ENCODE data around the gene MT1A.

Gene MT1A

DNA sequence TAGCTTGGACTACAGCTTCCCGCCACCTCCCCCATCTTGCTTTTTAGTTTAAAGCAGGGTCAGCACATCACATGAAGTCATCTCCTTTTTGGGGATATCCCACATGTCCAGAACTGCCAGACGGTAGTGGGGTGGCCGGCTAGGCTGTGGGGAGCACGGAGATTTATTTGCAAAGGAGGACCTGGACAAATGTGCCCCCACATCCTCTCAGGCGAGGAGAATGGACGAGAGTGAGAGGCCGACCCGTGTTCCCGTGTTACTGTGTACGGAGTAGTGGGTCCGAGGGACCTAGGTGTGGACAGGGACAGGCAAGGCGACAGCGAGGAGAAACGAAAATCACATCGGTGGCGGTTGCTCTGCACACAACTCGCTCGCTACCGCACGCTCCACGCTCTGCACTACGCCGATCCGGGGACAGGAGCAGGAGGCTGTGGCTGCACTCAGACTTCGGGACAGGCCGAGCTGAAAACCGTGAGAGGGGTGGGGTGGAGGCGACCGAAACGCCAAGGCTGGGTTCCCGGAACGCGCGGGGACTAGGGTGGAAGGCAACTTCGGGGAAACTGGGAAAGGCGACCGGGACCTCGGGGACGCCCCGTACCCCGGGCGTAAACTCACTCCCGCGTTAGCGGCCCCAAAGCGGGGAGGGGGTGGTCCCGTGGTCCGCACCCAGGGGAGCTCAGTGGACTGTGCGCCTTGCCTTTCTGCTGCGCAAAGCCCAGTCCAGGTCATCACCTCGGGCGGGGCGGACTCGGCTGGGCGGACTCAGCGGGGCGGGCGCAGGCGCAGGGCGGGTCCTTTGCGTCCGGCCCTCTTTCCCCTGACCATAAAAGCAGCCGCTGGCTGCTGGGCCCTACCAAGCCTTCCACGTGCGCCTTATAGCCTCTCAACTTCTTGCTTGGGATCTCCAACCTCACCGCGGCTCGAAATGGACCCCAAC, at the start of gene MT1A:
Gene MT1A, plus strand, starts transcription at position 853 of the 937 bp plus-strand sequence. Its CDS starts 73 bp downstream, at position 926.
- no peak for DNase-seq (ENCODE audit: low spot score)

- no peak for DNase-seq (ENCODE audit: low spot score)
Measured at GRCh38 chr16:56588781-56589140, 49.7 kb upstream of the MT1A start.

GRCh38 chr16:56589141-56590039, 49.1 kb upstream of the MT1A start, which contains the start of gene MT3:
Gene MT3 (plus strand): TSS chr16:56589528. CDS start chr16:56589591, 63 bp downstream.
- no peak for DNase-seq (ENCODE audit: low spot score)

GRCh38 chr16:56591377-56592060, 46.9 kb upstream of the MT1A start:
- no peak for DNase-seq (ENCODE audit: low spot score)

GRCh38 chr16:56593573-56594291, 44.7 kb upstream of the MT1A start:
- DNase-seq (ENCODE audit: low spot score), result no peak

DNA sequence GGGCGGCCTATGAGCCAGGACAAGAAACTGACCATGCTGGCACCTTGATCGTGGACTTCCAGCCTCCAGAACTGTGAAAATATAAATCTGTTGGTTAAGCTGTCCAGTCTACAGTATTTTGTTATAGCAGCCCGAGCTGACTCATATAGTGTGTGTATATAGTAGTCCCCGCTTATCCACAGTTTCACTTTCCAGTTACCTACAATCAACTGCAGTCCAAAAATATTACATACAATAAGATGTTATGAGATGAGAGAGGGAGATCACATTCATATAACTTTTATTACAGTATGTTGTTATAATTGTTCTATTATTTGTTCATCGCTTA, 44.2 kb upstream of the MT1A start:
- DNase-seq (ENCODE audit: low spot score), result no peak

- DNase-seq (ENCODE audit: low spot score), result peak; percentile 46
Measured at GRCh38 chr16:56600398-56600999, 38.0 kb upstream of the MT1A start.

DNA sequence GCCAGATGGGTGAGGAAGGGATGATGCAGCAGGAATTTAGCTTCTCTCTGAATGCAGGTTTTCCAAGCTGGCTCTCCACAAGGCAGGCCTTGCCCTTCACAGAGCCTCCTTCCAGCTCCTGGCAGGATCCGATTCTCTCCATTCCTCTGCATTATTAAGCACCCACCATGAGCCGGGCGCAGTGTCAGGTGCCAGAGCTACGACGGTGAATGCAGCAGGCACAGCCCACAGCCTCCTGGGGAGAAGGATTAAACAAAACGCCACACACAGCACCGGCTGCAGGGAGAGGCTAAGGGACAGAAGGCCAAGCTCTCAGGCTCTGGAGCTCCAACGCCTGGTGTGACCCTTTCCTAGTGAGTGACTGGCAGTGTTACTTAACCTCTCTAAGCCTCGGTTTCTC, 37.1 kb upstream of the MT1A start:
- no peak for DNase-seq (ENCODE audit: low spot score)

- no peak for DNase-seq (ENCODE audit: low spot score)
Measured at GRCh38 chr16:56603589-56603988, 34.9 kb upstream of the MT1A start.

GRCh38 chr16:56604966-56605365, 33.5 kb upstream of the MT1A start:
- DNase-seq (ENCODE audit: low spot score), result no peak

GRCh38 chr16:56605475-56605874, 33.0 kb upstream of the MT1A start:
- DNase-seq (ENCODE audit: low spot score), result no peak

DNA sequence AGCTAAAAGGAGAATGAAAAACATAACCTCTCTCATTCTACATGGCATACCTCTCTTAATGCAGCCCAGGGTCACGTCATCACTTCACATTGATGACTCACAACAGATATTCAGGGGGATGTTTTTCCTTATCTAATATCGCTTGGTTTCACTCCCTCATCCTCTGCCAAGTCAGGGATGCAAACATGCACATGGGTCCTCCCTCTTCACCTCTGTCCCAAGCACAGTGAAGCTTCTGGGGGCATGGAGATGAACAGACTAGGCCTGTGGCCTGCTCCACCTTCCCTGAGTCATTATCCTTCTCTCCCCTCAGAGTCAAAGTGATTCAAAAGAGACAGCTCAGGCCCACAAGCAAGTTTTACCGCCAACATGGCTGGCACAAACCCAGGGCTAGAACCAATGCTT, 32.4 kb upstream of the MT1A start:
- no peak for DNase-seq (ENCODE audit: low spot score)

GRCh38 chr16:56606476-56607108, 31.9 kb upstream of the MT1A start:
- DNase-seq (ENCODE audit: low spot score), result no peak

- no peak for DNase-seq (ENCODE audit: low spot score)
Measured at GRCh38 chr16:56607109-56607618, 31.3 kb upstream of the MT1A start.

- no peak for DNase-seq (ENCODE audit: low spot score)
Measured at GRCh38 chr16:56607675-56608042, 30.8 kb upstream of the MT1A start.

DNA sequence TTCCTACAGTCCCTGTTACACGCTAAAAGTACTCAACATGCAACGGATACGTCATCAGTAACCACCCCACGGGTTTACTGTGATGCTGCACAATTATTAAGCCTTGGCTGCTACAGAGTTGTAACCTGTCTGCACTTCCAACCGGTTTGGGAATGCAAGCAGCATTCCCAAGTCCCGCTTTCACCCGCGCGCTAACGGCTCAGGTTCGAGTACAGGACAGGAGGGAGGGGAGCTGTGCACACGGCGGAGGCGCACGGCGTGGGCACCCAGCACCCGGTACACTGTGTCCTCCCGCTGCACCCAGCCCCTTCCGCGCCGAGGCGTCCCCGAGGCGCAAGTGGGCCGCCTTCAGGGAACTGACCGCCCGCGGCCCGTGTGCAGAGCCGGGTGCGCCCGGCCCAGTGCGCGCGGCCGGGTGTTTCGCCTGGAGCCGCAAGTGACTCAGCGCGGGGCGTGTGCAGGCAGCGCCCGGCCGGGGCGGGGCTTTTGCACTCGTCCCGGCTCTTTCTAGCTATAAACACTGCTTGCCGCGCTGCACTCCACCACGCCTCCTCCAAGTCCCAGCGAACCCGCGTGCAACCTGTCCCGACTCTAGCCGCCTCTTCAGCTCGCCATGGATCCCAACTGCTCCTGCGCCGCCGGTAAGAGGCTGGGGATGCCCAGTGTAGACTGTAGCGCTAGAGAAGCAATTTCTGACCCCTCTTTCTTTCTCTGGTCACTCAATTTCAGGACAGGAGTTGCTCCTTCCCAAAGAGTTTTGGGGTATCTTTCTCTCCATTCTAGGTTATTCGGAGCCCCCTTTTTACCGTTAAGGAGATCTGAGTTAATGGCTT, 30.2 kb upstream of the MT1A start, which contains the start of gene MT2A:
Gene MT2A, plus strand, starts transcription at position 542 of the 833 bp plus-strand sequence. Its CDS starts 72 bp downstream, at position 614.
- DNase-seq (ENCODE audit: low spot score), result peak; percentile 88

GRCh38 chr16:56608876-56609462, 29.5 kb upstream of the MT1A start:
- no peak for DNase-seq (ENCODE audit: low spot score)

DNA sequence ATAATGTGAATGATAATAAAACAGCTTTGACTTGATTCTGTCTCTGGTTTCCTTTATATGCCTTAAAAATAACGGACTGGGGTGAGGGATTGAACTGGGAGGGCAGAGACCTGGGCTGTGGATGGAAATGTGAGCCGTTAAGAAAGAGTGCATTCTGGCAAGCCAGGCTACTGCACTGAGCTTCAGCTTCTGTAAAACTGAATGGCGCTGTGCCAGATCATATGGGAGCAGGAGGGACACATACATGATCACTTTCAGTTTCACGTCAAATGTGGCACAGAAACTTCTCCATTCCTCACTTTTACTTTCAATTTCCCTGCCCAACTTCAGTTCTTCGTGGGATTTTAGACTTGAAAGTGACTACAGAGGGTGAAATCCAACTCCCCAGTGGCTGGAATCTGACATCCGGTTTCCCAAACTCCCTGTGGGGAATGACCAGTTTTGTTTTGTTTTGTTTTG, 29.0 kb upstream of the MT1A start:
- DNase-seq (ENCODE audit: low spot score), result peak; percentile 86
